HFF-Myc (cell line): ENCODE measurements around the gene KRT76.
"Not testable (repeated sequence)": the region's sequence is repeated elsewhere in the genome, so short reads cannot be mapped to it uniquely, and the experiment has no call there.

Source experiments
- DNase-seq: peaks from one replicate; pipeline ENCODE4 v3.0.0-alpha.2; 2011; ENCODE audit warnings: low read depth; ENCODE audit errors: extremely low read depth
- H3K4me3 ChIP-seq: replicated peaks from 2 replicates; pipeline ENCODE4 v1.5.1; 2011; ENCODE audit warnings: low read depth, mild to moderate bottlenecking, control low read depth, low read length
- CTCF ChIP-seq: IDR thresholded peaks from 2 replicates; pipeline ENCODE4 v1.5.1; 2012; ENCODE audit warnings: mild to moderate bottlenecking, low read depth, low read length, control low read depth; ENCODE audit errors: missing control alignments

The KRT76 gene

GRCh38 chr12:52796839-52797528 lies 19.8 kb upstream of the KRT76 start:
- DNase-seq, result no peak
- TF ChIP-seq CTCF, result no peak
- no peak overlapping the region for H3K4me3 ChIP-seq

- DNase-seq, result no peak
- no peak overlapping the region for H3K4me3 ChIP-seq
- TF ChIP-seq CTCF, result no peak
Measured at GRCh38 chr12:52796429-52796794, 19.3 kb upstream of the KRT76 start.

- TF ChIP-seq CTCF, result no peak
- no peak within 1 kb of the TSS for H3K4me3 ChIP-seq
- no peak for DNase-seq
Measured at GRCh38 chr12:52795694-52796428, 18.7 kb upstream of the KRT76 start, which contains the start of gene KRT3. Gene KRT3, minus strand, starts transcription at chr12:52796117. Its CDS starts 75 bp downstream, at chr12:52796042.

GRCh38 chr12:52795332-52795674 lies 18.2 kb upstream of the KRT76 start:
- not testable (repeated sequence) for H3K4me3 ChIP-seq, DNase-seq

- no peak for DNase-seq
- TF ChIP-seq CTCF, result no peak
Measured at GRCh38 chr12:52794479-52795331, 17.6 kb upstream of the KRT76 start.

GRCh38 chr12:52792185-52793029 lies 15.3 kb upstream of the KRT76 start:
- TF ChIP-seq CTCF, result no peak
- H3K4me3 ChIP-seq, result no peak overlapping the region
- DNase-seq, result no peak

More at GRCh38 chr12:52794479-52795331, 17.6 kb upstream of the KRT76 start:
- no peak overlapping the region for H3K4me3 ChIP-seq
